Activated CD4-positive, alpha-beta T cell treated with anti-CD3 and anti-CD28 coated beads, Interleukin-2, amount 50 U/mL, for 1 hour (primary cell): ENCODE results near the gene CHST8.

Experiments used
- DNase-seq: peaks from one replicate; pipeline ENCODE4 v3.0.0-alpha.2; 2020

Gene CHST8

DNA sequence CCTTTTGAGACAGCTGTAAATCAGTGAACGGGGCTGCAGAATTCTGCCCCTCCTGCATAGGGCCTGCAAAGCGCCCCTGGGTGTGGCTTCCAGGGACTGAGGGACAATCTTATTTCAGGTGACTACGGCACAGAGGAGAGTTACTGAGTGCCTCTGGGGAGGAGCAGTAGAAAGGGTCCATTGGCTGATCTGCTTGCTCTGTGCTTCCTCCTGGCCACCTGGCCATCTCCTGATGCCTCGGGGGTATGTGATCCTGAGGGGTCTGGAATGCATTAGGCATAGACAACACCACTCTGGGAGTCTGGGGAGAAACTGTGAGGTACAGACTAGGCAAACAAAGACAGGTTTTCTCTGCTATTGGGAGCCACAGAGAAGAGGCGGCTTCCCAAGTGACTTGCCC, 177.7 kb downstream of the CHST8 start:
- DNase-seq: no peak

DNA sequence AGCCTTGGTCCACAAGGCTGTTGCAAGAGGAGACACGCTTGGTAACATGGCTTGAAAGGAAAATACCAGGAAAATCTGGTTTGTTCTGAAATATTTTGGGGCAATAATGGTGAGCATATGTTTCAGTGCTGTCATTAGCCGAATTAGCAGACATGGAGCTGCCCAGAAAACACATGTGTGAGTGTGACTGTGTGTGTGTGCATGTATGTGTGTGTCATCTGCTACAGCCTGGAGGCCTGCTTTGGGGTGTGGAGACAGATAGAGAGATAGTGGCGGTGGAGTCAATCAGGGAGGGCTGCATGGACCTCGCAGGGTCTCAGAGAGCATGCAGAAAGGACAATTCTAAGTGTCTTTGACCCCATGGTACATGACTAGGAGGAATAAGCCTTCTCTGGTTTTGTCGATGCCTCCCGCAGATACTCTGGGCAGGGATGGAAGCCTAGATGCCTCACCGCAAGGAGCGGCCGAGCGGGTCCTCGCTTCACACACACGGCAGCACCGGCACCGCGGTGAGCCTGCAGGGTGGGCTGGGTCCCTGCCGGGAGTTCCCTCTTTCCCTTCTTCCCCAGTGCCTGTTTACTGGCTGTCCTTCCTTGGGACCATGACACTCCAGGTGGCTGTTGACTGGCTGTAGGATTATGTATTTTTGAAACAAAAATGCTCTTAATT, 178.4 kb downstream of the CHST8 start:
- DNase-seq: no peak

DNA sequence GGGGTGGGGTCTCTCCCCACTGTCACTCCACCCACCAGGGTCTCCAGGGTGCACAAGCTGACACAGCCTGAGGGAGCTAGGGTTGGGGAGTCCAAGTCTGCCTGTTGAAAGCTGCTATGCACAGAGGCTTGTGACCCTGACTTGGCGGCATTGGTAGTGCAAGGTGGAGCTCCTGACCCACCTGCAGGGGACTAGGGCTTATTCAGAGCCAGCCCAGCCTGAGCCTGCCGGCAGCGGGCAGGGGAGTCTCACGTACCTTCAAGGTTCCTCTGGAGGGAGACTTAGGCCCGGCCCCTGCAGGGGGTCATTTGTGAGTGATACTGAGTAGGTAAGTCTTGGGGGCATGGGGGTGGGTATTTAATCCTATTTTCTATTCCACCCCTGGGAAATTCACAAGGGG, 179.7 kb downstream of the CHST8 start:
- DNase-seq: no peak

DNA sequence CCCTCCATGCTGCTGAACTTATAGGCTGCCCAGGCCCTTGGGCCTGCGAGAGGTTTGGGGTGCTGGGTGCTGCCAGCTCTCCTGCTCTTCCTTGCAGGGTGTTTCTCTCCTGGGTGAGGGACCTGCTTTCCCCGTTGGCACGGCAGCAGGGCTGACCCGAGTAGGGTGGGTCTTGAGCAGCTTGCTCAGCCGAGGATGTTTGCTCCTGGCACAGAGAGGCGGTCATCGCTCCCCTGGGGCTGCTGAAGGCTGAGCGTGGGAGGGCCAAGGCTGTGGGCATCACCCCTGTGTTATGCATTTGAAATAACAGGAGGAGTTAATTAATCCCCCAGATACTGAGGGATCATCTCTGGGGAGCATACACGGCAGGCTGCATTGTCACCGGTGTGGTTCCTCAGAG, 180.2 kb downstream of the CHST8 start:
- DNase-seq: no peak

DNA sequence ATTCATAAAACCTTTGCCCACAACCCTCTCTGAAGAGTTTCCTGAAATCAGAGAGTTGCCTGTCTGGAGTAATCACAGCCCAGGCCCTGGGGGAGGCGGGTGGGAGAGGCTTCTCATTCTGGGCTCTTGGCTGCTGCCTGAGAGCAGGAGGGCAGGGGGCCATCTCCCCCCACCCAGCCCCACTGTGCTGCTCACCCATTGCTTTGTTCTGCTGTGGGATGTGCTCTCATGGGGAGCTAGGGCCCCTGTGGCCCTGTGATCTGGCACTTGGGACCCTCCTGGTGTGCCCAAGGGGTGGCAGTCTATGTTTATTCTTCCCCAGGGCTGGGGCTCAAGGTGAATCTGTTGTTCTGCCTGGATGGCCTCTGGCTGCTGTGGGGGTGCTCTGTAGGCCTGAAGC, 181.0 kb downstream of the CHST8 start:
- no peak for DNase-seq

DNA sequence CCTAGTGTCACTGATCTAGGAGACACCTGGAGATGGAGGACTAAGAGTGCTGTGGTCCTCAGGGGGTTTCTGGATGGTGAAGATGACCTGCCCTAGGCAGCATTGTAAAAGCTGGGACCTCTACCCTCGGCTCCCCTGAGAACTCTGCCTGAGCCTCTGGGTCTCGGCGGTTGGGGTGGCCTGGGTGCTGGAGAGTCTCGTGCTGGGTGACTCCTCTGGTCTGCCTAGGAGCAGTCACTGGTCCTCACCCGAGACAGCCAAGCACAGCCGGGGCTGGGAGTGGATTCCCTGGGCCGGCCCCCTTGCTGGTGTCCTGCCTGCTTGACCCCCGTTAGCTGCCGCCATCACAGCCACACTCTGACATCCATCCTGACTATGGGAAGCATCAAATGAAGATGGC, 181.6 kb downstream of the CHST8 start:
- no peak for DNase-seq

DNA sequence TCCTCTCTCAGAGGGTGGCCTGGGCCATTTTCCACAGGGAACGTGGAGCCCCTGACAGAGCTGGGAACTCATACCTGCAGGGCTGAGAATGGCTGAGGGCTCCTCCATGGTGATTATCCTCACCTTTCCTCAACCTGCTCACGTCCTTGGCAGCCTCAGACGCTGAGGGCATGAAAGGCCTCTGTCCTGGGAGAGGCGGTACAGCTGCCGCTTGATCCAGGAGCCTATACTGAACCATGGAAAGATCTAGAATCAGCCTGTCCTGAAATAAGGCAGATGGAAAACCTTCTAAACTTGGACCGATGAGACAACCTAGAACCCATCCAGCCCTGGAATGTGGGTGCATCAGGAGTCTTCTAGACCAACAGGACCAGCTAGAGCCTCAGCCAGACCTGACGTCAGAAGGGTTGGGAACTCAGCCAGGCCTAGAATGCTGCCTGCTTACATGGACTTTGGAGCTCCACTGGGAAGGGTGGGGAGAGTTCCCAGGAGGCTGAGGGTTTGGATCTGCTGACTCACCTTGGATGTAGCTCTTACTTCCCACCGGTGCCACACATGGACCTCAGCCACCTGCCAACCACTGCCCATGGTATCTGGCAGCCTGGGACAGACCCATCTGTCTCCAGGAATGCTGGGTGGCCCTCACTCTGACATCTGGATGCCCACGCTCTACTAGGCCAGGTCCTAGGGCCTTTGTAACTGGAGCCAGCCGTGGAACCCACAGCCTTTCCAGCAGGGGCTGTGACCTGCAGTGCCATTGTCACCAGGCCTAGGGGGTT, 182.5 kb downstream of the CHST8 start:
- DNase-seq: no peak

DNA sequence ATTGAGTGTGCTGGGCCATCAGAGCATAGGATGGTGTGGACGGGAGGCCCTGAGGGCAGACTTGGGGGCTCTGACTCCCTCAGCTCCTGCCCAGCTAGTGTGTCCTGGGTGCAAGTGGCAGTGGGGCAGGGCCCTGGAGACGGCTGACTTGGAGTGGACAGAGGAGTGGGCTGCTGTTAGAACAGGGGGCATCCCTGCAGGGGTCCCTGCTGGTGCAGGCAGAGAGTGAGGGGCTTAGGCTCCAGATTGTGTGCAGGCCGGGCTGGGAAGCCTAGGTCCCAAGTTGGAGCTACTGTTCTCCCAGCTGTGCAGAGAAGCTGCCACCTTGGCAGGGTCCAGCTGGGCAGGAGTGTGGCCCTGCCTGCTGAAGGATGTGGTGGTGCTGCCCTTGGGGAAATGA, 183.6 kb downstream of the CHST8 start:
- no peak for DNase-seq

DNA sequence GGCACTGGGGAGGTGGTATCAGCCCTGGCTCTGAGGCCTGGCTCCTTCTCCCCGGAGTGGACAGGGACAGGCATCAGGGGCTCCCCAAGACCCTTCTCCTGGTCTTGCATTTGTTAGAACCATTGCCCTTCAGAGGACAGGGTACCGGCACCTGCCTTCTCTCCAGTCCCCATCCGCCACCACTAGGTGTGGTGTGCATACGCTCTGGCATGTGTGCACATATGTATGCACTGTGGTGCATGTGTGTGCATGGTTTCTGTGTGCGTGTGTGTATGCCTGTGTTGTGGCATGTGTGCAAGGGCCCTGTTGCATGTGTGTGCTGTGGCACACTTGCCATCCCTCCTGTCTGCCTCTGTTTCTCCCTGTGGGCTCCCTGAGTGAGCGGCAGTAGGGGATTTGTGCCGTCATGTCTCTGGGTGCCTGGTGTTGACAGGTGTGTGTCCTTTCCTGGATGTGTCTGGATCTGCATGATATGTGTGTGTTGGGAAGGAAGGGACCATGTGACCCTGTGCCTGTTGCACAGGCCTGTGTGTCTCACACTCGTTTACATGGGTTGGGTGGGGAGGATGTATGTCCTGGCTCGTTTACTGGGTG, 184.2 kb downstream of the CHST8 start:
- no peak for DNase-seq

DNA sequence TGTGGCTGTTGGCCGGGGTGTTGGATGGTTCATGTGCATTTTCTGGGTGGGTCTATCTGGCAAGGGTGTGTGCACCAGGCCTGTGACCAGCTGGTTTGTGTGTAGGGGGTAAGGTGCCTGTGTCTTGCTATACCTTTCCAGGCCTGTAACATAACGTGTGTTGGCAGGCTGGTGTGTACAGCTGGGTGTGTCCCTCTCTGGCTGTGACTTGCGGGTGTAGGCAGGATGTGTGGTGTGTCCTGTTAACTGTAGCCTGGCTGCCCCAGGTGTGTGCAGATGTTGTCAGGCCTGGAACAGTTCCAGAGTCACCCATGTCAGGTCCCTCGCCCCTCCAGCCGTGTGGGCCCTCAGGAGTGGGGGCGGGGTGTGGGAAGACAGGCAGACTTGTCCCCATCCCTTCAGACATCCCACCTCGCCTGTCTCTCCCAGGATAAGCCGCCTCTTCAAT, 184.7 kb downstream of the CHST8 start:
- no peak for DNase-seq

DNA sequence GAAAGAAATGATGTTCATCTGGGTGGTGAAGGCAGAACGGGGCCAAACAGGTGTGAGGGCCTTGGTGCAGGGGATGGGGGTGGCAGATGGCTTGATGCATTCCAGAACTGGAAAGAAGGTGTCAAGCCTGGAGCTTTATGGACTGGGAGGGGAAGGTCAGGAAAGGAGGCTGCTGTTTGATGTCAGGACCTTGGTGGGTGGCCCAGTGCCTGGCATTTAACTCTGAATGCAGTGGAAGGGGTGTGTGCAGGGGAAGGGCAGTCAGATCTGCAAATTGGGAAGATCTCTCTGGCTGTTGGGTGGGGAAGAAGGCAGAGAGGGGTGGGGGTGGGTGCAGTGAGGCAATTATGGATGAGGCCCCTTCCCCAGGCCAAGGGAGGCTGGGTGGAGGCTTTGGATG, 186.6 kb downstream of the CHST8 start:
- no peak for DNase-seq

DNA sequence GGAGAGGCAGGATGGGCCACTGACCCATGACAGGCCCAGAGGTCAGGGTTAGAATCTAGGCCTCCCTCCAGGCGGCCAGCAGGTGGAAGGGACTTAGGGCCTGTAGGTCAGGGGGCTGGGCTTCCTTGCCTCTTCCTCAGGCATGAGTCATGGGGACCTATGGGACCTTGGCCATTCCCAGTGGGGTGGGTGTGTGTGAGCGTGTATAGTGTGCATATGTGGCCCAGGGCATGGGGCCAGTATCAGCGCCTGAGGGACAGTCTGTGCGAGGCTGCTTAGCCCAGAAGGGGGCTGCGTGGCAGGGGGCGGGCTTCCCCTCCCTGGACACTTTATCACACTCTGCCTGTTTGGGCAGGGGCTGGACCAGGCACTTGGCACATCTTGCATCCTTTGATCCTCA, 188.2 kb downstream of the CHST8 start:
- no peak for DNase-seq

DNA sequence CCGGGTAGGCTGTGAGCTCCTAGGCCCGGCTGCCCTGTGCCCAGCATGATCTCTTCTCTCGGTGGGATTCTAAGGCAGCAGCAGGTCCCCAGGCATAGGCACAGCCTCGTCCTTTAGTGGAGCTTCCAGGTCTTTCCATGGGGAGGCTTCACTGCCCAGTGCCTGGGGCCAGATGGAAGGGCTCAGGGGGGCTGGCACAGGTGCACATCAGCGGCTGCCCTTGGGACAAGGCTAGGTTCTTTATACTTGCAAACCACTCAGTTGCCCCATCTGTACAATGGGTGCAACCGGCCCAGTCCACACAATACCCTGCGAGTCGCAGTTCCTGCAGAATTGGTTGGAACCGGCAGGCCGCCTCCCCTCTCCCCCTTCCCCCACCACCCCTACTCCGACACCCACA, 189.1 kb downstream of the CHST8 start:
- no peak for DNase-seq

DNA sequence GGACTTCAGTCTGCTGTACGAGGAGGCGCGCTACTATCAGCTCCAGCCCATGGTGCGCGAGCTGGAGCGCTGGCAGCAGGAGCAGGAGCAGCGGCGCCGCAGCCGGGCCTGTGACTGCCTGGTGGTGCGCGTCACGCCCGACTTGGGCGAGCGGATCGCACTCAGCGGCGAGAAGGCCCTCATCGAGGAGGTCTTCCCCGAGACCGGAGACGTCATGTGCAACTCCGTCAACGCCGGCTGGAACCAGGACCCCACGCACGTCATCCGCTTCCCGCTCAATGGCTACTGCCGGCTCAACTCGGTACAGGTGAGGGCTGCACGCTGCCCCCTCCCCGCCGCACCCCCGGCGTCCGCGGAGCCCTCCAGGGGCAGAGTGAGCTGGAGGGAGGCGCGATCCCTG, 189.5 kb downstream of the CHST8 start:
- no peak for DNase-seq

DNA sequence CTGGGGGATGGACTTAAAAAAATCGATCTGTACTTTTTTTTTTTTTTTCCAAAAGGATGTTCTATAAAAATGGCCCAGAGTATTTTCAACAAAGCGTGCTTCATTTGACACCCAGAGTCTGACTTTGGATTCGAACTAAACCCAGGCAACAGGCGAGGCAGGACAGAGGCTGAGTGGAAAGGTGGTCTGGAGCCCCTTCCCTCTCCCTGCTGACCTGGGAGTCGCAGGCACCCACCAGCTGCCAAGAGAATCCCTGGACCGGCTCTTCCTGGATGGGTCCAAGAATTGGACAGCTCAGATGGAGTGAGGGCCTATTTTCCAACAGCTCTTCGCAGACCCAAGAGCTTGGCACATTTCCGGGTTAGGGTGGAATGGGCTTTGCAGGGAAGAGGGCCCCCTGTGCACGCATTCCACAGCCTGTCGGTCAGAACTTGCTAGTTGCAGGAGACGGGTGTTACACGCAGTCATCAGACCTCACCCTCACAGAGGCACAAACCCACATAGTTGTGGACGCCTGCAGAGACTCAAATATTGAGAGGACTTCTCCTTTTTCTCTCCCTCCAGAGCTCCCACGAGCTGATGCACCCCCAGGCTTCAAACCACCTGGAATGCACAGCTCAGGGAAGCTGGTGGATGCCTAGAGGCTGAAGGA, 190.1 kb downstream of the CHST8 start:
- no peak for DNase-seq

DNA sequence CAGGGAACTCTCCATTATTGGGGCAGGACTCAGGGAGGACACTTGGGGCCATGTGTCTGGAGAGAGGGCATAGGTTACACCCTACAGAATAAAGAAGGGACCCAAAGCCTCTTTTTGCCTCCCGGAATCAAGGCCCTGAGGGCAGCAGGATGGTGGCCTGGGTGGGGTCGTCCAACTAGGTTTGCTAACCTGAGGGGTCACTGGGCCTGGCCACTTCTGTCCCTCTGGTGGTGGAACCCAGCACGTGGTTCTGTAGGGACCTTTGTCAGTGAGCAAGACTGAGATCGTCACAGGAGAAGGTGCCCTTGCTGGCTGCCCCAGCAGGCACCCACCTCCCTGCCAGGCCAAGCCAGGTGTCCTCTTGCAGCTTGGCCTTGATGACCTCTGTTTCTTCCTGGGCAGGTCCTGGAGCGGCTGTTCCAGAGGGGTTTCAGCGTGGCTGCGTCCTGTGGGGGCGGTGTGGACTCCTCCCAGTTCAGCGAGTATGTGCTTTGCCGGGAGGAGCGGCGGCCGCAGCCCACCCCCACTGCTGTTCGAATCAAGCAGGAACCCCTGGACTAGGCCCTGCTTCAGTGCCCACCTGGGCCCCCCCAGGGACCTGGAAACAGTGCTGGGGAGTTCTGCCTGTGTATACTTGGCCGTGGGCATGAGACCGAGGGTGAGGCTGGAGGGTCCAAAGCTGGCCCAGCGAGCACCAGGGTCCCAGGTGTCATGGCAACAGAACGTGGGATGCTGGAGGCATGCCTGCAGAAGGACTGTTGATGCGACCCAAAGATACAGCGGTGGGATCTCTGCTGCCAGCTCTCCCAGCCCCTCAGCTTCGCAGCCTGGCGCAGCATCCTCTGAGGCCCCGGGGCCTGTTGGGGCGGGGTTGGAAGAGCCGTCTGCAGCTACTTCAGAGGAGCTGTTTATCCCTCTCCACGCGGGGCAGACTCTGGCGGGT, 190.9 kb downstream of the CHST8 start:
- no peak for DNase-seq

DNA sequence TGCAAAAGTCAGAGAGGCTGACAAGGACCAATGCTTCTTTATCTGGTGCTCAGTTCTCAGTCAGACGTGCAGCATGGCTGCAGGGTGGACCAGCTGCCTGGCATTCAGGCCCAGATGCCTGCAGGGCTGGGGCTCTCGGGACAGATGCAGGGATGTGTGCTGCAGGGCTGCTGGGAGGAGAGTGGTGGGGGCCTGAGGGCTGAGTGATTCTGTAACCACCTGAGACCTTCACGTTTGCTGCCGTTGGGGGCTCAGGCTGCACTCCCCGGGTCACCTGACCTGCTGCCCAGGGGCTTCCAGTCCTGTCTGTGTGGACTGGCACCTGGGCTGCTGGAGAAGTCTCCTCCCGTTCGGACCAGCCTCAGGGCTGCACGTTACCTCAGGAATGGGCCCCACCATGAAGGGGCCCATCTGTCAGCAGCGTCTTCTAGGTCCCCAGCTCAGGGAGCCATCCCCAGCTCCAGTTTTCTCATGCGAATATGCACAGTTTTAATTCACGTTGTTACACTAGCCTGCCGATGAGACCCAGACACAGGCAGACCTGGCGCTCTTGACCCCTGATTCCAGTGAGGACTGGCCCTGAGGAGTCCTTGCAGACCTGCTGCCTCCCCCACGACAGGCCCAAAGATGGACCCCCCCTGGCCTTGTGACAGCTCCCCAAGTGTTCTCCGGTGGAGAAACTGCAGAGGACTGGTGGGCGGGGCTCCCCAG, 191.8 kb downstream of the CHST8 start:
- no peak for DNase-seq

DNA sequence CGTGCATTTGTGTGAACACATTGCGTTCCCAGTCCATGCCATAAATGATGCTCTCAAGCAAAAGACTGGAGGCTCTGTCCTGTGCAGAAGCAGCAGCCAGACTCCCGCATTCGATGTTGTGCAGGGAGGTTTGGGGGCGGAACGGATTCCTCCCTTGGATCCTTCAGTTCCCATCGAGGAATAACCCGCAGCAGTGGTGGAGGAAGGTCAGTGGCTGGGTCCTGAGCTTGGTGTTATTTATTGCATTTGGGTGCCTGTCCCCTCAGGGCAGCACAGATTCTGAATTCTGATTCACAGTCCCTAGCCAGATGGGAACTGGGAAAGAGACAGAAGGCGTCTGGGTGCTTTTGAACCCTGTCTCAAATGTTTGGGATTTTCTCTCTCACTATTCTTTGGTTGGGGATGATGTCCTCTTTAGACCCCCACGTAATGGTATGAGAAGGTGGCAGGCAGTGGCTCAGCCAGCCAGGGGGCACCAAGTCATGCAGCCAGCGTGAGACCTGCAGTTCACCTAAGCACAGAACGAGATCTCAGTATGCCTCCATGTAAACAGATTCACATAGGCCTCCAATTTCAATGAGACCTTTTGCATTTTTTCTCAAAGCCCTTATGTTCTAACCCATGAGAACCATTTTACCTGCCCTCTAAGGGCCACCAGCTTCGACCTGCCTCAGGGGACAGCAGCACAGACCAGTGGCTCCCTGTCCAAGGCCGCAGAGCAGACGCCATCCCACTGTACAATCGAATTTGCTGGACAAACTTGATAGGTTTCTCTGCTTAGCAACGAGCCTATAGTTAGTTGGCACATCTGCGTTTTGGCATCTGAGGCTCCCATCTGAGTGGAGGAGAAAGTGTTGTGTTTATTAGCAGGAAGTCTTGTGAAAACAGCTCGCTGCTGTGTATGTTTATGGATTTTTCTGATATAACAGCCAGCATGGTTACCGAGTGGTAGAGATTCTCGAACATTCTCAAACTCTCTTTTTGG, 192.7 kb downstream of the CHST8 start:
- DNase-seq: no peak

DNA sequence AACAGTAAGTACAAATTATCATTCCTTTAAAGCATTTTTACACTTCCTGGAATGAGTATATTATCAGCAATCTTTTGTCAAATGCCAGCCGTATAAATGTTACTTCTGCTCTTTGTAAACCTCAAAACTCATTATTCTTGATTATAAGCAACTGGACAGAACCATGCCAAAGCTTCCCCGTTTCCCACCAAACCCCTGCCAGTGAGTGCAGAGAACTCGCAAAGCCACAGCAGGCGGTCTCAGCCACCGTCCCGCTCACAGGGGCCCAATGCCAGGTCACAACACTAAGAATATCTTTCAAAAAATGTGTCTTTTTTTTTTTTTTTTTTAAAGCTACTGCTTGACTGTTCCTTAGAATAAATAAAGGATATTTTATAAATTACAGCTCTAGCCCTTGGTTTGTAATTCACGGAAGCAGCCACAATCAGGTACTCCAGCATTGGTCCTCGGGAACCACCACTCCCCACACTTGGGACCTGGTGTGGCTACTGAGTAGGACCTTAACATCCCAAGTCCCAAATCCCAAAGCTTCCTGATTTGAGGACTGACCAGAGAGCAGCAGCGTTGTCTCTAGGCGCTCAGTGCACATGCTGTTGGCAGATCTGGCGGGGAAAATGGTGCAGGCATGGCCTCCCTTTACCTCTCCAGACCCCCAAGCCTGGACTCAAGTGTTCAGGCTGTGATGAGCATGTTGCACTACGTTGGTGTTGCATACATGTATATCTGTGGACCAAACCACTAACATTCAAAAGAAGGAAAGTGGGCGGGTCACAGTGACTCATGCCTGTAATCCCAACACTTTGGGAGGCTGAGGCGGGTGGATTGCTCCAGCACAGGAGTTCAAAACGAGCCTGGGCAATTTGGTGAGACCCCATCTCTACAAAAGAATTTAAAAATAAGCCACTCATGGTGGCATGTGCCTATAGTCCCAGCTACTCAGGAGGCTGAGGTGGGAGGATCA, 193.9 kb downstream of the CHST8 start:
- DNase-seq: no peak
